HepG2 (cell line): ENCODE data around the gene PIP5KL1. TPM values are rescaled to one million over a fixed set of nuclear protein-coding genes. Genes with fewer than 3 reads are reported as not detected.

ENCODE experiments used
- ATAC-seq: fragments of 200-7000 bp; cut with Tn5 transposase; 3 replicates; pipeline ENCODE4 v1.9.1; 2020; ENCODE audit warnings: mild to moderate bottlenecking, moderate library complexity
- BruUV-seq: library from RNA; stranded (reverse); fragments of 400-500 nt; replicated peaks from 2 replicates; lab custom pipeline; 2021; lab: Mats Ljungman, UMichigan
- CTCF ChIA-PET: fragments of 300-600 bp; formaldehyde crosslinking; extraction: SDS; loops from one replicate; lab custom pipeline; 2021; ENCODE audit warnings: low total read pairs, inconsistent platforms, low intra/inter-chr PET ratio; lab: Yijun Ruan, JAX
- POLR2A ChIA-PET: fragments of 350-600 bp; sonication (Branson Sonifier 250); formaldehyde crosslinking; loops from one replicate; lab custom pipeline; 2020; ENCODE audit warnings: antibody characterized with exemption, inconsistent platforms; lab: Yijun Ruan, JAX
- DNase-seq: peaks from one replicate; pipeline ENCODE4 v3.0.0-alpha.2; 2015; ENCODE audit warnings: low spot score
- FAIRE-seq: peaks from 3 replicates; lab custom pipeline; 2011; peaks lifted over from hg19 to GRCh38; lab: Jason Lieb, UNC
- H2AFZ ChIP-seq: one replicate; pipeline ENCODE4 v1.6.1; 2011; ENCODE audit warnings: low read length, inconsistent platforms
- H3K27ac ChIP-seq: fragments of 300-600 bp; 3 replicates; pipeline ENCODE4 v1.8.0; 2011; ENCODE audit warnings: mixed run types, mild to moderate bottlenecking, mixed read lengths, low read length, inconsistent platforms; ENCODE audit not compliant: insufficient read depth; ENCODE audit errors: extremely low read length
- H3K27me3 ChIP-seq, 2 experiments: fragments of 200-600 bp in 1 of 2; 2 replicates in 1 of 2; 3 replicates in 1 of 2; pipeline versions ENCODE4 v1.6.0 to v1.8.0; 2011; ENCODE audit warnings: low read length in 2 of 2, mild to moderate bottlenecking in 2 of 2, moderate library complexity in 2 of 2, inconsistent platforms in 1 of 2; ENCODE audit not compliant: insufficient read depth in 2 of 2, control insufficient read depth in 1 of 2
- H3K36me3 ChIP-seq, 2 experiments: fragments of 200-600 bp in 1 of 2; replicated peaks in 1 of 2; 2 replicates in 1 of 2; 3 replicates in 1 of 2; pipeline versions ENCODE4 v1.5.1 to v1.8.0; 2011; ENCODE audit warnings: low read length in 2 of 2, inconsistent platforms in 1 of 2; ENCODE audit not compliant: insufficient read depth in 2 of 2, control insufficient read depth in 1 of 2
- H3K4me1 ChIP-seq: 2 replicates; pipeline ENCODE4 v1.5.1; 2012; ENCODE audit warnings: low read length, inconsistent platforms; ENCODE audit not compliant: insufficient read depth
- H3K4me2 ChIP-seq: 2 replicates; pipeline ENCODE4 v1.6.0; 2011; ENCODE audit warnings: low read depth, low read length, inconsistent platforms
- H3K4me3 ChIP-seq, 3 experiments: fragments of 200-600 bp in 1 of 3; sonication (generic), shearing (Covaris generic) in 1 of 3; replicated peaks in 1 of 3; 2 replicates each; pipeline ENCODE4 v1.5.1; 2011 to 2016; ENCODE audit warnings: low read length in 3 of 3, inconsistent platforms in 2 of 3, low read depth in 2 of 3, mild to moderate bottlenecking in 2 of 3, control low read depth in 1 of 3, mixed read lengths in 1 of 3; ENCODE audit not compliant: insufficient read depth in 1 of 3
- H3K79me2 ChIP-seq: one replicate; pipeline ENCODE4 v1.6.1; 2011; ENCODE audit warnings: low read length, inconsistent platforms; ENCODE audit not compliant: insufficient read depth
- H3K9ac ChIP-seq: 2 replicates; pipeline ENCODE4 v1.6.0; 2011; ENCODE audit warnings: mild to moderate bottlenecking, low read depth, low read length, inconsistent platforms; ENCODE audit not compliant: insufficient read depth
- H3K9me3 ChIP-seq: 2 replicates; pipeline ENCODE4 v1.5.1; 2012; ENCODE audit warnings: mild to moderate bottlenecking, low read length
- H4K20me1 ChIP-seq: 2 replicates; pipeline ENCODE4 v1.6.0; 2011; ENCODE audit warnings: inconsistent platforms, mild to moderate bottlenecking, low read length, moderate library complexity; ENCODE audit not compliant: insufficient read depth
- ARNT ChIP-seq: fragments of 450-650 bp; IDR thresholded peaks from 2 replicates; pipeline ENCODE4 v1.6.1; 2017
- CENPT ChIP-seq: sonication (generic); formaldehyde crosslinking; IDR thresholded peaks from 2 replicates; pipeline ENCODE4 v1.8.0; 2022; ENCODE audit warnings: low read depth, mild to moderate bottlenecking, moderate library complexity, missing genetic modification reagents
- HOXA7 ChIP-seq: sonication (generic); formaldehyde crosslinking; IDR thresholded peaks from 2 replicates; pipeline ENCODE4 v1.8.1; 2022; ENCODE audit warnings: mild to moderate bottlenecking, missing genetic modification reagents, moderate library complexity
- IKZF1 ChIP-seq: fragments of 450-650 bp; IDR thresholded peaks from 2 replicates; pipeline ENCODE4 v1.7.1; 2016
- MIER3 ChIP-seq: IDR thresholded peaks from 2 replicates; pipeline ENCODE4 v1.6.1; 2016; ENCODE audit warnings: missing compliant biosample characterization, borderline replicate concordance
- MIXL1 ChIP-seq: IDR thresholded peaks from 2 replicates; pipeline ENCODE4 v1.6.1; 2016
- NCOA2 ChIP-seq: sonication (generic); formaldehyde crosslinking; IDR thresholded peaks from 2 replicates; pipeline ENCODE4 v1.8.0; 2022; ENCODE audit warnings: inconsistent platforms
- PLRG1 ChIP-seq: fragments of 450-650 bp; conservative IDR thresholded peaks from 2 replicates; pipeline ENCODE4 v1.6.1; 2016
- RAD21 ChIP-seq: fragments of 450-650 bp; formaldehyde crosslinking; IDR thresholded peaks from 2 replicates; pipeline ENCODE4 v1.5.0; 2020; ENCODE audit warnings: mild to moderate bottlenecking
- TAF15 ChIP-seq: fragments of 200-400 bp; formaldehyde crosslinking; IDR thresholded peaks from one replicate; pipeline ENCODE4 v1.6.1; 2018; ENCODE audit warnings: mild to moderate bottlenecking, low read depth, low read length; ENCODE audit not compliant: poor library complexity, severe bottlenecking
- TSC22D2 ChIP-seq: sonication (generic); formaldehyde crosslinking; IDR thresholded peaks from 2 replicates; pipeline ENCODE4 v1.5.1; 2020; ENCODE audit warnings: missing genetic modification reagents, mild to moderate bottlenecking, borderline replicate concordance
- ZFP36 ChIP-seq: fragments of 150-350 bp; IDR thresholded peaks from 2 replicates; pipeline ENCODE4 v1.6.1; 2018; ENCODE audit warnings: borderline replicate concordance, low read length, low read depth; ENCODE audit not compliant: partially characterized antibody
- ZNF317 ChIP-seq: sonication (generic); formaldehyde crosslinking; IDR thresholded peaks from 2 replicates; pipeline ENCODE4 v1.5.0; 2020; ENCODE audit warnings: mild to moderate bottlenecking, missing genetic modification reagents
- ZNF367 ChIP-seq: sonication (generic); formaldehyde crosslinking; IDR thresholded peaks from 2 replicates; pipeline ENCODE4 v1.4.0; 2020; ENCODE audit warnings: missing genetic modification reagents, borderline replicate concordance
- ZNF646 ChIP-seq: sonication (generic); formaldehyde crosslinking; IDR thresholded peaks from 2 replicates; pipeline ENCODE4 v1.9.0; 2021; ENCODE audit warnings: mild to moderate bottlenecking, missing genetic modification reagents
- ZNF710 ChIP-seq: sonication (generic); formaldehyde crosslinking; IDR thresholded peaks from 2 replicates; pipeline ENCODE4 v1.5.0; 2020; ENCODE audit warnings: mild to moderate bottlenecking, missing genetic modification reagents, borderline replicate concordance
- WGBS: methylation state at CpG from one replicate; pipeline ENCODE4 v1.1.6; 2017; ENCODE audit warnings: low lambda C conversion rate; 5-methylcytosine and 5-hydroxymethylcytosine counted together
- in situ Hi-C: cut with HindIII; loops from 2 replicates; pipeline ENCODE4 v1.10.0; 2017; ENCODE audit warnings: low pct_unique_long_range_greater_than_20kb; ENCODE audit not compliant: extremely low pct_ligation_motif_present
- intact Hi-C: fragments of 100-400 bp; cut with micrococcal nuclease; formaldehyde crosslinking; loops from one replicate; pipeline ENCODE4 v1.10.0; 2022; ENCODE audit not compliant: unreplicated experiment
- polyA plus RNA-seq, 8 experiments: library from polyadenylated mRNA; depleted of rRNA in 3 of 8; stranded (reverse) in 7 of 8; unstranded in 1 of 8; fragments of >200 nt; fragmentation: Illumina TruSeq in 4 of 8; extraction: Trizol in 4 of 8; gene quantifications; 2 replicates each; pipeline versions ENCODE4 v1.2.1 to v1.2.3, GENCODE V29; 2011 to 2016; ENCODE audit warnings: low read depth in 4 of 8, missing spikeins in 1 of 8, mixed read lengths in 1 of 8; ENCODE audit not compliant: insufficient read depth in 1 of 8
- total RNA-seq, 5 experiments: library from RNA; depleted of rRNA; stranded (reverse); fragments of >200 nt; fragmentation: Illumina TruSeq; extraction: Trizol; gene quantifications; 2 replicates each; pipeline ENCODE4 v1.2.3, GENCODE V29; 2016; ENCODE audit warnings: low read depth in 1 of 5

Gene PIP5KL1
- total and polyA plus RNA-seq, 2 of the 13 experiments (the other 11 are each of a cell fraction or from before 2014, with no cell fraction given) = 0.20 to 0.49 TPM

DNA sequence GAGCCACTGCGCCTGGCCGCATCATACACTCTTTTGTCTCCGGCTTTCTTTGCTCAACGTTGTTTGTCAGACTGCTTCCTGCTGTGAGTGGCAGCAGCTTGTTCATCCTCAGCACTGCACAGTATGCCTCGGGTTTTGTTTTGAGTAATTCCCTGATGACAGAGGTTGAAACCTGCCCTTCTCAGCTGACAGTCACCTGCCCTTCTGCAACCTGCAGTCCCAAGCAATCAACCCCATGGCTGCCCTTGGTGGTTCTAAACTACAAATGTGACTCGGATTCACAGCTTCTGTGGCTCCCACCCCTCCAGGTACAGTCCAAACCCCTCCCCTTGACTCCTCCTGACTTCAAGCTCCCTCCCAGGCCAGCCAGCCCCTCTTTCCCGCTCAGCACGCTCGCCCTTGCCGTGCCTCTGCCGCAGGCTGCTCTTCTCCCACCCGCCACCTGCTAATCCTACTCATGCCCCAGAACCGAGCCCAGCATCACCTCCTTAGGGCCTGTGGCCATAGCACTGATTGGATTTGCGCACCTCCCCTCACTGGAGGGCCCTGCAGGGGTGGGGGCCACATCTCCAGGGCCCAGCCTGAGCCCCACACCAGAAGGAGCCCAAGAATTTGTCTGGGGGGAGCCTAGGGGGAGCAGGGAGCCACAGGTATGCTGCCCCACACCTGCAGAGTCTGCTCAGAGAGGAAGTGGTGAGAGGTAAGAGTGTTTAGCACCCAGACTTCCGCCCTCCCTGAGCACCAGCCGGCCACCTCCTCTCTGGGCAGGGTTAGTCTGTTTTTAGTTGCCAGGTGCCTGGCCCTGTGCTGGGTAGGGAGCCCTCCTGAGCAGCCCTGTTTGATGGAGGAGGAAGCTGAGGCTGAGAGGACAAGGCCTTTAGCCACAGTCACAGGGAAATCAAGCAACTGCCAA lies 40.1 kb upstream of the PIP5KL1 start:
- peaks cover 95% of the 10 kb centered on the region for H3K79me2 ChIP-seq
- no peak overlapping the region for H3K4me2 ChIP-seq
- no peaks in the 10 kb centered on the region for H3K27me3 ChIP-seq
- peaks cover 5% of the 10 kb centered on the region; the same call in 1 of the 2 replicates for H4K20me1 ChIP-seq
- DNase-seq = no peak
- peaks cover under 1 to 1% of the 10 kb centered on the region in 2 experiments; a peak in 2 of 5 replicates for H3K36me3 ChIP-seq
- TF ChIP-seq PLRG1 (no peak), TSC22D2 (CRISPR knock-in tag) (no peak), ZNF646 (CRISPR knock-in tag) (no peak), ZNF710 (CRISPR knock-in tag) (no peak), MIXL1 (CRISPR knock-in tag) (no peak), IKZF1 (no peak), CENPT (CRISPR knock-in tag) (no peak), HOXA7 (no peak), ZFP36 (no peak), ZNF367 (CRISPR knock-in tag) (no peak), TAF15 (no peak), ARNT (no peak), RAD21 (CRISPR knock-in tag) (no peak), NCOA2 (no peak), MIER3 (no peak), ZNF317 (CRISPR knock-in tag) (no peak)
- no peak overlapping the region for H3K9ac ChIP-seq
- WGBS = 83% methylated on average over 16 of the region's 16 CpGs
- peaks cover 68% of the 10 kb centered on the region for H3K4me1 ChIP-seq
- H2AFZ ChIP-seq = no peak overlapping the region
- H3K27ac ChIP-seq = no peak overlapping the region
- intact Hi-C loops (no loop called here), in situ Hi-C loops (no loop called here)
- CTCF ChIA-PET = no interaction called here
- no peak overlapping the region for H3K4me3 ChIP-seq
- POLR2A ChIA-PET = no interaction called here
- no TSS peak for BruUV-seq
- ATAC-seq = no peak
- FAIRE-seq = no peak
- H3K9me3 ChIP-seq = no peaks in the 10 kb centered on the region
